Right lobe of liver (tissue), 6 donors: ENCODE data around the gene IRF2BP2. TPM values are rescaled to one million over a fixed set of nuclear protein-coding genes. Genes with fewer than 3 reads are reported as not detected.

Source experiments
- ATAC-seq, 4 donors: fragments of 200-7000 bp; cut with Tn5 transposase; one replicate each; pipeline ENCODE4 v1.9.1; 2020; ENCODE audit warnings: mild to moderate bottlenecking in 4 of 4, moderate library complexity in 4 of 4
- DNase-seq, 3 donors: peaks; one replicate each; pipeline ENCODE4 v3.0.0-alpha.2; 2020
- H3K27ac ChIP-seq, 3 donors: fragments of 200-600 bp; one replicate each; pipeline ENCODE4 v1.8.0; 2022
- H3K27me3 ChIP-seq, 2 donors: fragments of 200-600 bp; one replicate each; pipeline ENCODE4 v1.8.0; 2022
- H3K36me3 ChIP-seq, 4 donors: fragments of 200-600 bp; sonication (generic) in 1 of 4; one replicate each; pipeline versions ENCODE4 v1.5.1 to v1.8.0; 2017 to 2022; ENCODE audit warnings: control low read depth in 1 of 4
- H3K4me1 ChIP-seq, 4 donors: fragments of 200-600 bp; sonication (generic) in 1 of 4; one replicate each; pipeline versions ENCODE4 v1.5.1 to v1.8.0; 2017 to 2022; ENCODE audit warnings: control low read depth in 1 of 4
- H3K4me3 ChIP-seq, 3 donors: fragments of 200-600 bp; one replicate each; pipeline ENCODE4 v1.8.0; 2022
- H3K9me3 ChIP-seq, 4 donors: fragments of 200-600 bp; sonication (generic) in 1 of 4; one replicate each; pipeline versions ENCODE4 v1.5.1 to v1.8.0; 2017 to 2022; ENCODE audit warnings: control low read depth in 1 of 4
- POLR2A ChIP-seq: fragments of 450-650 bp; IDR thresholded peaks from one replicate; pipeline ENCODE4 v1.6.1; 2017; ENCODE audit warnings: antibody characterized with exemption, mild to moderate bottlenecking
- whole genome bisulfite sequencing: methylation state at CpG from one replicate; pipeline ENCODE4 v1.1.6; 2018; ENCODE audit warnings: low coverage, low lambda C conversion rate; ENCODE audit not compliant: insufficient coverage; ENCODE audit errors: missing lambda C conversion rate; 5-methylcytosine and 5-hydroxymethylcytosine counted together
- intact Hi-C, 2 donors: fragments of 100-400 bp; cut with DNase I; formaldehyde crosslinking; loops; one replicate each; pipeline versions ENCODE4 v1.11.2 to v1.14.1; 2022
- small RNA-seq, 2 experiments: library from RNA; depleted of rRNA; stranded (forward); fragments of <200 nt; gene quantifications; one replicate each; pipeline ENCODE3, GENCODE V24; 2016
- total RNA-seq, 6 experiments: library from RNA; depleted of rRNA in 2 of 6; stranded (reverse); fragments of >200 nt in 2 of 6; fragmentation: NEBNext Ultra II Directional in 3 of 6; extraction: Animal tissue kit (Norgen Biotek cat#: 25700) in 3 of 6; gene quantifications; one replicate each; pipeline versions ENCODE4 v1.1.0 to v1.2.4, GENCODE V29; 2016 to 2023
- TF ChIP-seq, protein P1 (sequence below), 4 donors: fragments of 200-600 bp in 3 of 4; fragments of 450-650 bp in 1 of 4; IDR thresholded peaks; one replicate each; pipeline versions ENCODE4 v1.5.1 to v1.8.0; 2016 to 2022; ENCODE audit warnings: antibody characterized with exemption in 4 of 4, mild to moderate bottlenecking in 2 of 4
- donor health status: DM: no; HTN: yes; CAD: no.
- donor health status: DM: no; HTN: no; CAD: no.
- donor health status: DM: no; HTN: no; CAD: no.
- donor health status: DM: no; HTN: yes; CAD: no.
- donor health status: DM: no; HTN: yes; CAD: no.

The IRF2BP2 gene
- total RNA-seq, 6 experiments from 2014 or later, result 35.3 to 93.2 (median 56.8) TPM

GRCh38 chr1:234556245-234556943 lies 53.6 kb downstream of the IRF2BP2 start:
- 83% methylated on average over 2 of the region's 4 CpGs for WGBS
- Histone ChIP-seq H3K27ac (no peak overlapping the region), H3K4me1 (no peaks in the 10 kb centered on the region), H3K36me3 (no peaks in the 10 kb centered on the region), H3K9me3 (no peaks in the 10 kb centered on the region), H3K27me3 (no peaks in the 10 kb centered on the region), H3K4me3 (no peak overlapping the region)
- DNase-seq (no peak), ATAC-seq (no peak)
- TF ChIP-seq, protein P1, sequence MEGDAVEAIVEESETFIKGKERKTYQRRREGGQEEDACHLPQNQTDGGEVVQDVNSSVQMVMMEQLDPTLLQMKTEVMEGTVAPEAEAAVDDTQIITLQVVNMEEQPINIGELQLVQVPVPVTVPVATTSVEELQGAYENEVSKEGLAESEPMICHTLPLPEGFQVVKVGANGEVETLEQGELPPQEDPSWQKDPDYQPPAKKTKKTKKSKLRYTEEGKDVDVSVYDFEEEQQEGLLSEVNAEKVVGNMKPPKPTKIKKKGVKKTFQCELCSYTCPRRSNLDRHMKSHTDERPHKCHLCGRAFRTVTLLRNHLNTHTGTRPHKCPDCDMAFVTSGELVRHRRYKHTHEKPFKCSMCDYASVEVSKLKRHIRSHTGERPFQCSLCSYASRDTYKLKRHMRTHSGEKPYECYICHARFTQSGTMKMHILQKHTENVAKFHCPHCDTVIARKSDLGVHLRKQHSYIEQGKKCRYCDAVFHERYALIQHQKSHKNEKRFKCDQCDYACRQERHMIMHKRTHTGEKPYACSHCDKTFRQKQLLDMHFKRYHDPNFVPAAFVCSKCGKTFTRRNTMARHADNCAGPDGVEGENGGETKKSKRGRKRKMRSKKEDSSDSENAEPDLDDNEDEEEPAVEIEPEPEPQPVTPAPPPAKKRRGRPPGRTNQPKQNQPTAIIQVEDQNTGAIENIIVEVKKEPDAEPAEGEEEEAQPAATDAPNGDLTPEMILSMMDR (IDR thresholded peaks at IDR 0.05), result no peak
- TF ChIP-seq POLR2A, result no peak
- intact Hi-C loops, result no loop called here

- H3K36me3 ChIP-seq, result no peaks in the 10 kb centered on the region
- ATAC-seq, result no peak
- DNase-seq, result no peak
- no peak overlapping the region for H3K4me3 ChIP-seq
- WGBS, result 81% methylated on average over 3 of the region's 10 CpGs
- H3K4me1 ChIP-seq, result no peaks in the 10 kb centered on the region
- H3K27me3 ChIP-seq, result no peaks in the 10 kb centered on the region
- intact Hi-C loops, result no loop called here
- TF ChIP-seq, protein P1 (IDR thresholded peaks at IDR 0.05), result no peak
- no peak for TF ChIP-seq POLR2A
- H3K9me3 ChIP-seq, result no peaks in the 10 kb centered on the region
- no peak overlapping the region for H3K27ac ChIP-seq
Measured at GRCh38 chr1:234555390-234556024, 54.5 kb downstream of the IRF2BP2 start.

DNA sequence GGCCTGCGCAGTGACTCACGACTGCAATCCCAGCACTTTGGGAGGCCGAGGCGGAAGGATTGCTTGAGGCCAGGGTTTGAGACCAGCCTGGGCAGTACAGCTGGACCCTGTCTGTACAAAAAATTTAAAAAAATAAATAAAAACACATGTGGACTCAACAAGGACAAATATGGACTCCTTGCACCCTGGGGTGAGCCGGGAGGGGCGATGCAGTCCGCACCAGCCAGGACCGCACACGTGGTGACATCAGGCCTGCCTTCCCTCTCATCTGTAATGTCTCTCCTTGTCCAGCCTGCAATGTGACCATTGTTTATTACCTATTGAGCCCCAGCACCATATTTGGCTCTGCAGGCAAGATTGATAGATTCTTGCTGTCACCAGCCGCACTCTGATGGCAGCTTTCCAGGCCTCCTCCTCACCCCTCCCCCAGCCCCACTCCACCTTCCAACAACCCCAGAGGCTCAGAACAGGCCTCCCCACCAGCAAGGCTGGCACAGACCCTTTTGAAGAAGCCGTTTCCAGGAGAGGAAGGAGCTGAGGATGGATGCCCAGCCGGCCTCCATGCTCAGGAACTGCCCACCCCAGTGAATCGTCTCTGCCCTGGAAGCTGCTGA lies 55.2 kb downstream of the IRF2BP2 start:
- intact Hi-C loops, result no loop called here
- ATAC-seq, result no peak
- Histone ChIP-seq H3K4me3 (no peak overlapping the region), H3K9me3 (no peaks in the 10 kb centered on the region), H3K27me3 (no peaks in the 10 kb centered on the region), H3K27ac (no peak overlapping the region), H3K4me1 (no peaks in the 10 kb centered on the region), H3K36me3 (no peaks in the 10 kb centered on the region)
- no peak for TF ChIP-seq POLR2A
- TF ChIP-seq, protein P1 (IDR thresholded peaks at IDR 0.05), result no peak
- DNase-seq, result no peak
- 87% methylated on average over 5 of the region's 13 CpGs for WGBS

Small RNA genes within 50 kb of the gene (small RNA-seq; reads per million reads assigned to genes)
- 0 reads per million in 2 experiments for gene RF00096

Other genes starting within 250 kb of the IRF2BP2 start
- gene COA6, start 236.7 kb downstream of the IRF2BP2 start, total RNA-seq, result 10 to 100 TPM; 12.8 to 29.3 (median 16.2) TPM
- gene TARBP1, start 131.0 kb downstream of the IRF2BP2 start, total RNA-seq, result 10 to 100 TPM in 2 of 6 experiments, 1 to 10 TPM in 4; 7.2 to 16.7 (median 8.0) TPM